ENCODE data around the gene PFAS. TPM values are rescaled to one million over a fixed set of nuclear protein-coding genes. Genes with fewer than 3 reads are reported as not detected.

The PFAS gene
- total and polyA plus RNA-seq, 2 experiments from 2014 or later: 13.6 to 18.8 TPM

- DNase-seq (ENCODE audit: low spot score): peak; percentile 82
- Histone ChIP-seq H3K27ac (no peak overlapping the region), H3K27me3 (no peaks in the 10 kb centered on the region), H3K9me2 (replicated peaks; ENCODE audit: insufficient read depth) (no peaks in the 10 kb centered on the region), H3K4me2 (no peak overlapping the region), H3K9me3 (ENCODE audit: low read depth) (no peaks in the 10 kb centered on the region), H2AFZ (no peak overlapping the region), H3K36me3 (replicated peaks; ENCODE audit: insufficient read depth, low read depth) (no peaks in the 10 kb centered on the region), H3K79me2 (no peaks in the 10 kb centered on the region), H3K4me1 (ENCODE audit: insufficient read depth) (no peaks in the 10 kb centered on the region), H4K20me1 (ENCODE audit: insufficient read depth, poor library complexity, severe bottlenecking) (no peaks in the 10 kb centered on the region), H3K4me3 (no peak overlapping the region)
- WGBS (ENCODE audit: low lambda C conversion rate, missing lambda C conversion rate): 11% methylated on average over 8 of the region's 8 CpGs
- TF ChIP-seq EZH2 (IDR thresholded peaks at IDR 0.05; ENCODE audit: borderline replicate concordance): no peak
- TF ChIP-seq EZH2phosphoT487 (IDR thresholded peaks at IDR 0.05; ENCODE audit: low read depth, severe bottlenecking, unreplicated experiment): no peak
- TF ChIP-seq CTCF (IDR thresholded peaks at IDR 0.05; ENCODE audit: poor library complexity): peak; percentile 84
Observed at GRCh38 chr17:8300627-8301242, 51.6 kb downstream of the PFAS start.

- Histone ChIP-seq H3K27ac (no peak overlapping the region), H4K20me1 (ENCODE audit: insufficient read depth, poor library complexity, severe bottlenecking) (no peaks in the 10 kb centered on the region), H3K4me3 (no peak overlapping the region), H3K36me3 (replicated peaks; ENCODE audit: insufficient read depth, low read depth) (no peaks in the 10 kb centered on the region), H3K4me1 (ENCODE audit: insufficient read depth) (peaks cover 11% of the 10 kb centered on the region), H3K4me2 (no peak overlapping the region), H3K9me3 (ENCODE audit: low read depth) (no peaks in the 10 kb centered on the region), H3K79me2 (no peaks in the 10 kb centered on the region), H3K27me3 (peaks cover 29% of the 10 kb centered on the region), H3K9me2 (replicated peaks; ENCODE audit: insufficient read depth) (no peaks in the 10 kb centered on the region), H2AFZ (no peak overlapping the region)
- no peak for DNase-seq (ENCODE audit: low spot score)
- 75% methylated on average over 8 of the region's 10 CpGs for WGBS (ENCODE audit: low lambda C conversion rate, missing lambda C conversion rate)
- TF ChIP-seq EZH2phosphoT487 (IDR thresholded peaks at IDR 0.05; ENCODE audit: low read depth, severe bottlenecking, unreplicated experiment) (no peak), EZH2 (IDR thresholded peaks at IDR 0.05; ENCODE audit: borderline replicate concordance) (no peak), CTCF (IDR thresholded peaks at IDR 0.05; ENCODE audit: poor library complexity) (no peak)
Observed at GRCh38 chr17:8310601-8311123, 61.6 kb downstream of the PFAS start.

GRCh38 chr17:8311131-8311790, 62.2 kb downstream of the PFAS start:
- TF ChIP-seq EZH2 (IDR thresholded peaks at IDR 0.05; ENCODE audit: borderline replicate concordance) (no peak), CTCF (IDR thresholded peaks at IDR 0.05; ENCODE audit: poor library complexity) (no peak), EZH2phosphoT487 (IDR thresholded peaks at IDR 0.05; ENCODE audit: low read depth, severe bottlenecking, unreplicated experiment) (no peak)
- Histone ChIP-seq H3K9me2 (replicated peaks; ENCODE audit: insufficient read depth) (no peaks in the 10 kb centered on the region), H4K20me1 (ENCODE audit: insufficient read depth, poor library complexity, severe bottlenecking) (no peaks in the 10 kb centered on the region), H3K36me3 (replicated peaks; ENCODE audit: insufficient read depth, low read depth) (no peaks in the 10 kb centered on the region), H3K4me3 (no peak overlapping the region), H3K4me2 (no peak overlapping the region), H3K79me2 (no peaks in the 10 kb centered on the region), H3K4me1 (ENCODE audit: insufficient read depth) (peaks cover 12% of the 10 kb centered on the region), H3K27ac (no peak overlapping the region), H3K9me3 (ENCODE audit: low read depth) (no peaks in the 10 kb centered on the region), H3K27me3 (peaks cover 35% of the 10 kb centered on the region), H2AFZ (no peak overlapping the region)
- no peak for DNase-seq (ENCODE audit: low spot score)
- 93% methylated on average over 25 of the region's 25 CpGs for WGBS (ENCODE audit: low lambda C conversion rate, missing lambda C conversion rate)
